AG20443 (cell line): Measurements from ENCODE around the gene CHRND.

ENCODE experiments used
- DNase-seq: peaks from one replicate; pipeline ENCODE4 v3.0.0; 2012; ENCODE audit warnings: low spot score, mixed read lengths

CHRND gene

DNA sequence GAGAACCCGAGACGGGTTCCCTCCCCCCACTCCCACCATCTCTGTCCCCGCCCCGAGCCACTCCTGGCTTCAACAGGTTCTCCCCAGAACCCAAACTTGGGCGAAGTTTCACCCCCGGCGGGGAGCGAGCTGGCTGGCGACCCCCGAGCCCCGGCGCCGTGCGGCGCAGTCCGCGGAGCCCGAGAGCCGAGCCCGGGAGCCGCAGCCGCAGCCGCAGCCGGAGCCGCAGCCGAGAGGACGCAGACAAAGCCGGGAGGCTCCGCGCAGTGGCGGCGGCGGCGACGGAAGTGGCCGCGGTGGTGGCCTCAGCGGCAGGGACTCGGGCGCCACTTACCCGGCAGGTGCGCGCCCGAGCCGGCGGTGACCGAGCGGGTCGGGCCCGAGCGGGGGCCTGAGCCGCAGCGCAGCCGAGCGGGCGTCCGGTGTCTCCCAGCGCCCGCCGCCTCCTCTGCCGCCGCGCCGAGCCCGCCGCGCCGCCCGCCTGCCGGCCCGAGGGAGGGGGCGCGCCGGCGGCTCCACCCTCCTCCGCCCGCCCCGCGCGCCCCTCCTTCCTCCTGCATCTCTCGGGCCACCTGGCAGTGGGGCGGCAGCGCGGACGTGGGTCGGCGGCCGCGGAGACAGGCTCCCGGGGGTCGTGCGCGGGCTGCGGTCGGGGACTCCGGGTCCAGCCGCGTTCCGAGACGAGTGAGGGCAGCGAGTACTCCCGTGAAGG lies 38.4 kb upstream of the CHRND start, which contains the start of gene ECEL1:
TSS of gene ECEL1 (minus strand) at position 450 of the 712 bp plus-strand sequence. CDS start 1,181 bp downstream, outside the sequence.
- DNase-seq = no peak

DNA sequence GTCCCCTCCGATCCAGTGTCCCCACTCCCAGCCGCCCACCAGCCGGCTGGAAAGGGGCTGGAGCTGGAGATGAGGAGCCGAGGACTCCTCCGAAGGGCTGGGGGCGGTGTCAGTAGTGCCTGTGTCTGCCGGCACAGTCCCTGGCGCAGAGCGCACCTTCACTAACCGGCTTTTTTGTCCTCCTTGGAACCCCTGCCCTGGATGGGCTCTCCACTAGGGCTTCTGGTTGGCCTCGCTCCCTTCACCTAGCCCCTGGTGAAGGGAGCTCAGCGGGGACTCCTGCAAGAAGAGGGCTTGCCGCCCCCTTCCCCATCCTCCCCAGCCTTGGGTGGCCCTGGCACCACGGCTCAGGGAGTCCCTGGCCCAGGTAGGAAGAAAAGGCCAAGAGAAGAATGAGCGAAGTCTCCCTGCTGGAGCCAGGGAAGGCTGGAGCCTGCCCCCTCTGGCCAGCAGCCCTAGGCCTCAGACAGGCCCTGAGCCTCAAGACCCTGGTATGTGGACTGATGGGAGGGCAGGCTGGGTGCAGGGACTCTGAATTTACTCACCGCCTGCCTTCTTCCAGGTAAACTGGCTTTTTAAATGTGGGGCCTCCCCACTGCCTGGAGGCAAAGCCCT lies 37.8 kb upstream of the CHRND start:
- no peak for DNase-seq

DNA sequence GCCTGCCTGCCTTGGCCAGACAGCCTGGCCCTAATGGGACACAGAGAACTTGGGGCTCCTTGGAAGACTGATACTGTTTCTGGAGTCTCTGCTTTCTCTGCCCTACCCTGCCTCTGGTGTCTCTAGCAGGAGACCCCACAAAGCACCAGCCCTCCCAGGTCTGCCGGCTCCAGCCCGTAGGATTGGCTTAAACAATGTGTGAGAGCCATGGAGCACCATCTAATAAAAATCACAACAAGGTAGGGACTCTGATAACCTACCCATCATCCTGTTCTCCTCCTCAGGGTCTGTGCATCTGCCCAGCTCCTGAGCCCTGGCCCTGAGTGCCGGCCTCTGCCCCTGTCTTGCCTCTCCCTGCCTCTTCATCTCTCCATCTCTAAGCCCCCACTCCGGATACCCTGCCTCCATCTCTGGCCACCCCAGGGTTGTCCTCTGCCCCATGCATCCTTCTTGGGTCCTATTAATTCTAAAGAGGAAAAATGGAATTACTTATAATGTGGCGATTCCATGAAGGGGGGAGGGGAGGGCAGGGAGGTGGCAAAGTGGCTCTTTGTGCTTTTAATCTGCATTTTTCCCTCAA lies 37.1 kb upstream of the CHRND start:
- DNase-seq = no peak

DNA sequence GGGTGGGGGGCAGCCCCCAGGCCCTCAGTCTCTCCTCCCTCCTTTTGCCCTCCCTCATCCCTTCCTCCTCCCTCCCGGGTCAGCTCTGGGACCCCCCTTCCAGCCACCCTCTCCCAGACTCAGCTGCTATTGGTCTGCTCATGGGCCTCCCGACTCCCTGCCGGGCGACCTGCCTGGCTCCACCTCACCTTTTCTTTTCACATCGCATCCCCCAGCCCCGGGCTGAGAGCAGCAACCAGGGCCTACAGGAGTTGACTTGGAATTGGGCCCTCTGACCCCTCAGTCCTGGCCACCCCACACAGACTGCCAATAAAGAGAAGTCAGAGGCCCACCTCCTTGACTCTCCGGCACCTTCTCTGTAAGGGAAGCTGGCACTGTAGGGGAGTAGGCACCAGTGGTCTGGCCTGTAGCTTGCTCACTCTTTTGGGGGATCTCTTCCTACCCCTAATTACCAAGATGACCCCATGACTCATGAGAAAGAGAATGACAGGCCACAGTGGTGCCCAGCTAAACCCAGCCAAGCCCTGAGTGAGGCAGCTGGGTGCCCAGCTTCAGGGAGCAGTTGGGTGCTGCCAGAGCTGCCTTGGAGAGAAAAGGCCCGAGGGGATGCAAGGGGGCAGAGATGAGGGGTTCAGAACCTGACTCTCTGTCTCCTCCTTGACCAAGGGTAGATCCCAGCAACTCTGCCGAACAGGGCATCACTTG lies 36.3 kb upstream of the CHRND start:
- DNase-seq = no peak

DNA sequence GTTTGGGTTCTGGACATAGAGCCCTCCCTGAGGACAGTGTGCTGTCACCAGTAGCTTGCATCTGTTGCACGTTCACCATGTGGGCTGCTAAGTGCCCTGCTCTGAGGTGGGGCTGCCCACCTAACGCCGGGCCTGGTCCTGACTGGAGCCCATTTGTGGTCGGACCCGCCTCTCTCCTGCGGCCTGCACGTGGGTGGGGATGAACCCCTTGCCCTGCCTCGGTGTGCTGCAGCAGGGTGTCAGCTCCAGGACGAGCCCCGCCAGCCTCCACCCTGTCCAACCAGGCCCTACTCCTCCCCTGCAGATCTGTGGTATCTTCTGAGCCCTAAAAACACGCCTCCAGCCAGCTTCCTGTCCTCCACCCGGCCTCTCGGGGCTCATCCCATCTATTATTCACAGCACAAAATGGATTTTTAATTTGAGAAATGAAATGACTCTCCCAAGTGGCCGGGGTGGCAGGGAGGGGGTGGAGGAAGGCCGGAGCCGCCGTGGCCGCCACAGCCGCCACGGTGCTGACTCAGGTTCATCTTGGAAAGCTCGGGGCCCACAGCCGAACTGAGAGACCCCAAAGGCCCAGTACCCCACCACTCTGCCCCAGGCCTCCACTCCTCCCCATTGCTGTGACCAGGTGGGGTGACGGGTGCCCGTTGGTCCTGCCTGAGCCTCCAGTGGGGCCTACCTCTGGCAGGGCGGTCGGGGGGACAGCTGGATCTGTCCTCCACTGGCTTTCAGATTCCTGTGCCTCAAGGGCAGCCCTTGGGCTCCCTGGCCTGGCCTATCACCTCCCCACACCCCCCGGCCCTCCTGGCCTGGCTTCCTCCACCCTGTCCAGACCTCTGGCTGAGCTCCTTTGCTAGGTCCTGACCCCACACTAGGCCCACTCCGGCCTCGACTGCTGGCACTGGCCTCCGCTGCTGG lies 35.5 kb upstream of the CHRND start:
- no peak for DNase-seq

DNA sequence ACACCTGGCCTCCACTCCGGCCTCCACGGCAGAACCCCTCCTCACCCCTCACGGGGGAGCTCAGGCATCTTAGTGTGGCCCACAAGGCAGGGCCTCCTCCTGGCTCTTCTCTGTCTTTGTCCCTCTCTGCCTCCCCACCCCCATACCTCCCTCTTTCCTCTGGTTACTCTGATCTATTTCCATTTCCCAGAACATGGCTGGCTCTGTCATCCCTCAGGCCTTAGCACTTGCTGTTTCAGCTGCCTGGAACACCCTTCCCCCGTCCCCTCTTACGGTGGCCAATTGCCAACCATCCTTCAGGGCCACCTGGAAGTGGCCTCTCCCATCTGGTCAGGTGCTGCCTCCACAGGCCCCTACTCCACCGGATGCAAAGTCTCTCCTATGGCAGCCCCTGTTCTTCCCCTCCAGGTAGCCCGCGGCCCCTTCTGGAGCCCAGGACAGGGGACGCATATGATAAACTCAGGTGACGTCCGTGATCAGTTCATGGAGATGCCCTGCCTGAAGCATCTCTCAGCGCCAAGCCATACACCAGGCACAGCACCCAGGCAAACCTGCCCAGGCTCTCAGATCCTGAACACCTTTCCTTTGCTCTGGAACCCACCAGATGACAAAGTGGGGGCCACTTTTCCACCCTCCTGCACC lies 34.7 kb upstream of the CHRND start:
- no peak for DNase-seq

DNA sequence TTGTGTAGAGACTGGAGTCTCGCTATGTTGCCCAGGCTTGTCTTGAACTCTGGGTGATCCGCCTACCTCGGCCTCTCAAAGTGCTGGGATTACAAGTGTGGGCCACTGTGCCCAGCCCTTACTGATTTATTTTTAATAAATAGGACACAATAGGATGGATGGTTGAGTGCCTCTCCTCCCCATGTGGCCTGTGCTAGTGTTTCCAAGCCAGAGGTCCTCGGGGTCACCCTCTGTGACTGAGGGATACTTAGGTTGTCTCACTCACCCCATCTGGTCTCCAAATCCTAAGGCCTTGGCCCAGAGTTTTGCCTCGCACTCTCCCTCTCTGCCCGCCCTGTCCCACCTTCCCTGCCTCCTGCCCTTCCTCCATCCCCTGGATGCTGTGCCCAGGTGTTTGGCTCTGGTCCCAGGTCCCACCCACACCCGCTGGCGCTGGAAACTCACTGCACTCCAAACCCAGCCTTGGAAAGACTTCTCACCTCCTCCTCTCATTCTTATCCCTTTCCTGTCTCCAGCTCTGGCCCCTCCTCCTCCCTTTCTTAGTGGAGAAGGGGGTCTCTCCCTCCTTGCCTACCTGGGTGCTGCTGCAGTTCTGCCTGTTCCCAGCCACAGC lies 33.6 kb upstream of the CHRND start:
- no peak for DNase-seq

DNA sequence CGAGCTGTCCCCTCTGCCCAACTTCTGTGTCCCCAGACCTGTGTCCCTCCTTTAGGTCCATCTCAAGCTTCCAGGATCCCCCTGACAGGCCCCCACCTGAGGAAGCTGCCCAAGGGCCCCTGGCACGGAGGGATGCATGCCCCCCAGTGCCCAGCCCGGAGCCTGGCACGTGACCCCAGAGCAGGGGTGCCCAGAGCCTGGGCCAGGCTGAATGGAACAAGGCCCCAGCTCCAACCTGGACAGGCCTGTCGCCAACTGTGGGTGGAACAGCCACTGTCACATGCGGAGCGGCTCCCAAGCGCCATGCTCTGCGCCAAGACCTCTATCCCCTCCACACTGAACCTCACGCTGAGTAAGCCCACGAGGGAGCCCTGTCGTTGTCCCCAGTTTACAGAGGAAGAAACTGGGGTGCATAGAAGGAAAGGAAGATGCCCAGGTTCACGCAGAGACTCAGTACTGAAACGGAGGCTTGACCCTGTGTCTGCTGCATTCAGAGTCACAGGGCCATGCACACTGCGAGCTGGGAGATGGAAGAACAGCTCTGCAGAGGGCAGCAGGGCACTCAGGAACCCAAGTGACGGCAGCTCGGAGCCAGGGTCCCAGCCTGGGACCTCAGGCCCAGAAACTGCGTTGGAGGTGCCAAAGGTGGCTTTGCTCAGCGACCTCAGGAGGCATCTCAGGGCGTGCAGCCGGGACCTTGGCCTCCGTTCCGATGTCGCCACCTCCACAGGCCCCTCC lies 32.8 kb upstream of the CHRND start:
- no peak for DNase-seq

DNA sequence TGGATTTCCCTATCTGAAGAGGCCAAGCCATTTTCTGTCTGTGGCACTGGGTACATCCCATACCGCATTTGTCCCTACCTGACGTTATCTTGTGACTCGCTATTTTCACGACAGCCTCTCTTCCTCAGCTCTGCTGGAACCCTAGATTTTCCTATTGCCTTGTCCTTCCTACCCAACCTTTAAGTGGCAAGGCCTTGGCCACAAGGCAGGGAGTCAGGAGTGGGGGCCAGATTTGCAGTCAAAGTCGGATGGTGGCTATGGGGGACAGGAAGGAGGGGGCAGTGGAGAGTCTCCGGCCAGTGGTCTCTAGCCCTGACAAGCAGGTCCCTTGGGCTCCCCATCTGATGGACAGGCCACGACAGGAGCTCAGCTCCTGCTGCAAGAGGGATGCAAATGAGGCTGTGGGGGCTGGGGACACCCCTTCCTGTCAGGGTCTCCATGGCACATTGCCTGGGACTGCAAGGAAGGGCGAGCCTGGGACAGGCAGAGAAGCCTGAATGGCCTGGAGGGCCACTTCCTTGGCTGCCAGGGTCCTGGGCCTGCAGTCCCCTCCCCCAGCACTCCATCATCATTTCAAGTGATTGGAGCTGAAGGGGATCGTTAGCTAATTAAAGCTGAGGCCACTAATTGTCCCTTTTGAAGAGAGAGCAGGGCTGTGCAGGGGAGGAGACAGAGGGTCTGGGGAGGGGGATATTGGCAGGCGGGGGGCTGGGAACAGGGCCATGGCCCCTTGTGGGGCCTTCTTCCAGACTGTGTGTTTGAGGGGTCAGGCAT lies 32.1 kb upstream of the CHRND start:
- DNase-seq = no peak

DNA sequence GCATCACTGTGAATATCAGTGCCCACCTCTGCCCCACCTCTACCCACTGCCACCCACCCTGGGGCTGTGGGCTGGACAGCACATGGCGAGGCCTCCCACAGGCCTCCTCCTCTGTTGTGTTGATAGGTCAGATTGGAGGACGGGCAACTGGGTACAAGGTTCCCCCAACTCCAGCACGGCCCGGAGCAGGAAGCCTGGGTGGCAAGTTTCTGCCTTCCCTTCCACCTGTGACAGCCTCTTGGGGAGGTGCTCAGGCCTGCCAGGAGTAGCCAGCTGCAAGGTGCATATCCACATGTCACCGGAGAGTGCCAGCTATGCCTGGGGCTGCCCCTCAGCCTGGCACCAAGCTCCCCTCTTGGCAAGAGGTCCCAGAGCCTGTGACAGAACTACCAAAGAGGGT lies 31.4 kb upstream of the CHRND start:
- DNase-seq = no peak

DNA sequence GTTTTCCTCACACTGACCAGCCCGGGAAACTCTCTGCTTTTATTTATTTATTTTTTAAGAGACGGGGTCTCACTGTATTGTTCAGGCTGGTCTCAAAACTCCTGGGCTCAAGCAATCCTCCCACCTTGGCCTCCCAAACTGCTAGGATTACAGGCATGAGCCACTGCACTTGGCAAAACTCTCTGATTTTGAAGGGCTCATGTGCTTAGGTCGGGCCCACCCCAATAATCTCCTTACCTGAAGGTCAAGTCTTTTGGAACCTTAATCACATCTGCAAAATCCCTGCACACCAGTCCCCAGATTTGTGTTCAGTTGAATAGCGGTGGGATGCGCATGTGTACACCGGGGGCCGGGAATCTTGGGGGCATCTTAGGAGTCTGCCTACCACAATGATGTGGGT lies 30.7 kb upstream of the CHRND start:
- no peak for DNase-seq

DNA sequence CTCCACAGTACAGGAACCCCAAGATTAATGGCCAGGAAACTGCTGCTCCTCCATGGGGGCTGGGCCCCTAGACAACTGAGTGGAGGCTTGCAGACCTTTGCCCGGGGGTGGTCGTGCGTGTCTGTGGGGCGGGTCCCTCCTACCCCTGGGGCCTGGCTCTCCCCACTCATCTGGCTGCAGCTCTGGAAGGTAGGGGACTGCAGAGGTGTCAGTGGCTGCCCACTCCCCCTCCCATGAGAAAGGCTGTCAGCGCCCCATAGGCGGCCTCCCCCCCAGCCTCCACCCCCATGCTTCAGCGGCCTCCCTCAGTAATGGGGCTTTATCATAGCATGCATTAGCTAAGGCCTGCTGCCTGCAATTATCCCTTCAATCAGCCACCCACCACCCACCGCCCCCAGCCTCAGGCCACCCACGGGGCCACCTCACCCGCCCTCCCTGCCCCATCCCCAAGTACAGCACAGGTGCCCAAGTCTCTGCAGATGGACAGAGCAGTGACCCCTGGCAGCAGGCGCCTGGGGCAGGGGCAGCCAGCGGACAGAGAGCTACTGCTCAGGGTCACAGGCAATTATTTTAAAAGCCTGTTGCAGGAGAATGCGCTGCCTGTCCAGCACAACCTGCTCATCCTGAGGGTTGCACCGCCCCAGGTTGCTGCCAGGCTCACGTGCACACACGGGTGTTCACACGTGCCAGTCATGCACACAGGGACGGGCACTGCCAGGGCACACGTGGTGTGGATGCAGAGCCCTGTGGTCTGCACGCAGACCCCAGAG lies 29.3 kb upstream of the CHRND start:
- no peak for DNase-seq

DNA sequence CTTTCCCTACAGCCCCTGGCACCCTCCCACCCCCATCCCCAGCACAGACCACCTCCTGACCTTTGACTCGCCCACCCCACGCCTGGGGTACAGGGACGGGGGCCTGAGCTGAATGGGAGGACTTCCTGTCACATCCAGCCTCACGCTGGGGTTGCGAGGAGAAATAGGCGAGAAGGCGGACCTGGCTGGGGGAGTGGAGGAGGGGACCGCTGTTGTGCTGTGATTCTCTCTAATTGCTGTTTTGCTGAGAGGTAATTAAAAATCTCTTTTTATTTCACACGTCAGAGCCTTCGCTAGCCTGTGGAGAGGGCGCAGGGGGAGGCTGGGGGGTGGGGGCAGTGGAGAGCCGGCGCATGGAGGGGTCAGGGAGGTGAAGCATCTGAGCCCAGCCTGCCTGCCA lies 28.6 kb upstream of the CHRND start:
- DNase-seq = no peak

DNA sequence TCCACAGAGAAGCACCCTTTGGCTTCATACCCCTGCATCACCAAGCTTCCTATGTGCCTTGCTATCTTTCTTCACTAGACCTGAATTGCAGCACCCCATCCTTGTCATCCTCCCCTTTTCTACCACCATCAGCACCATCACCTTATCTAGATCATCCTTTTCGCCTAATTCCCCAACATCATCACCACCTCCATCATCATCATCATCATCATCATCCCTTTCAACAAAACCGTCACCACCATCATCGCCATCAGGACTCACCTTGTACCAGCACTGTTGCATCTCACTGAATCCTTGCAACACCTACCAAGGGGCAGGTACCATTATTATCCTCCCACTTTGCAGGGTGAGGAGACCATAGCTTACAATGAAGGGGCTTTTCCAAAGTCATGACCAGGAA lies 27.5 kb upstream of the CHRND start:
- no peak for DNase-seq

DNA sequence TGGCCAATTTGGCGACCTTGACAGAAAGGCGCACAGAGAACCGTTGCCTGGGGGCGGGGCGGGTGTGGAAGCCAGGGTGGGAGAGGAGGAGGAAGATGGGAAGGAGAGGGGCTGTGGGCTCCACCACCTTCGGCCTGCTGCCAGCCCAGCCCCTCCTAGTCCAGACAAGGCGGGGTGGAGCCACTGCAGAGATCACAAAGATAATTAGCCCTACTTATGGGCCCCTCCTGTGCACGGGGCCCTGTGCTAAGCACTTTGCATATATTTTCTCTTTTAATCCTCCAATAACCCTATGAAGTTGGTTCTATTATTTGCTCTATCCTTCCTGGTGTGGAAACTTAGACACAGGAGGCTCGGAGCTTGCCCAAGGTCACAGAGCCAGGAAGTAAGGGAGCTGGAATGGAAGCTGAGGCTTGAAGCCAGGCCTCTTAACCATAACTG lies 24.6 kb upstream of the CHRND start:
- no peak for DNase-seq

DNA sequence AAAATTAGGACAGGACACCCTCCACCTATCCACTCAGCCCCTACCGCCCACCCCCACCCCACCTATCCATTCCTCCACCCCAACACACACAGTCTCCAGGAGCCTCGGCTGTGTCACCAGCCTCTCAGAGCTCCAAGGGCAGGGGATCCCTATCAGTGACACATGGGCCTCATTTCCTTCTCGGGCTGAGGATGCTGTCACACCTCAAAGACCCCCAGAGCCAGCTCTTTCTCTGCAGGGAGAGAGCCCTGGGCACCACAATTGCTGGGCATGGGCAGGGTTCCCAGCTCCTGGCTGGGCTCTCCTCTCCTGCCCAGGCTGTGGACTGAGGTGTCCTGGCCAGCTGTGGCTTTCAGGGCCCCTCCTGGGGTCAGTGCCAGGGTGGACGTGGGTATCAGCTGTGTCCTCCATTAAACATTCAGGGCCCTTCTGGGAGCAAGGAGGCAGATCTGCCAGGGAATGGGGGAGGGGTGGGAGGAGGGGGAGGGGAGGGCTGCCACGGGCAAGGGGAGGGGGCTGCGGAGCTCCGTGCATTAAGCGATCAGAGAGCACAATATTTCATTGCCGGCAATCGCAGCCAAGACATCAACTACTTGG lies 24.1 kb upstream of the CHRND start:
- DNase-seq = no peak

DNA sequence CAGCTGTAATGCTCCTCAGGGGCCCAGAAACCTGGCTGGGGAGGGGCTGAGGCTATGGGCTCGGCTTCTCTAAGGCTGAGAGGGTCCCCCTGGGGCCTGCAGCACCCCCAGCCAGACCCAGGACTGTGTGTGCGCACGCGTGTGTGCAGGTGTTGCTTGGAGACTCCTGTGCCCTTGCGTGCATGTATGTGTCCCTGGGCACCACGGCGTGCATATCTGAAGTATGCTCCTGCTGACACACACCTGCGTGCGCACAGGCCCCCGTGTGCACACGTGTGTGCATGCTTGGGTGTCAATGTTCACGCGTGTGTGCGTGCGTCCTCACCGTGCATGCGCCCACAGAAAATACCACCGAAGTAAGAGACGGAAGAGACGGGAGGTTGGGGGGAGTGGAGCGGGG lies 23.4 kb upstream of the CHRND start:
- no peak for DNase-seq
